ENCODE measurements around the gene GRIK3.

The GRIK3 gene

DNA sequence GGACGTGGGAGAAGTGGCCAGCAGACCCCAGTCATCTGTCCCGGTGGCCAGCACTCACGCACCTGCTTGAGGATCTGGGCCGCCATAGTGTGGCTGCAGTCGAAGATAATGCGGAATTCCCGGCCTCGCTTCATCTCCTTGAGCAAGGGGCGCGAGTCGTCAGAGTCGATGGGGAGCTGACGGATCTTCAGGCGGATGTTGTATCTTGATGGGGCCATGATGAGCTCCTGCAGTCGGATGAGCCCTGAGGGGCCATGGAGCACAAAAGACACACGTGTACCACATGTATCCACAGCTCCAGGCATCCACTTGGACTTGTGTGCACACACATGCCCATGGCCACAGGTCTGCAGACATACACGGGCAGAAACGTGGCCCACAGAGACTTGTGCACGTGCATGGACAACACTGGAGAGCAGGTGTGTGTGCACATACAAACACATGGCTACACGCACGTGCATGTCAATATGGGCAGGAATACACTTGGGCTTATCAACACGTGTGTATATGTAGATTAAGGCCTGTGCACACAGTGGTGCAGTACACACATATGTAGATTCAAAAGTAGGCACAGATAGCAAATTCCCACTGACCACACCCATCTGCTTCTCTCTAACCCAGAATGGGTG lies 162.1 kb downstream of the GRIK3 start:
- no peak overlapping the region for H3K4ac ChIP-seq (ENCODE audit: low read depth in 1 of 2, low read length in 2 of 2)
- no peak overlapping the region for H2BK120ac ChIP-seq (ENCODE audit: low read depth, low read length)
- H2BK15ac ChIP-seq (ENCODE audit: low read depth, poor library complexity, severe bottlenecking): no peak overlapping the region
- 84% methylated on average over 22 of the region's 22 CpGs for WGBS
- no peaks in the 10 kb centered on the region for H3K27me3 ChIP-seq (ENCODE audit: control insufficient read depth in 1 of 2, insufficient read depth in 1 of 2, low read length in 2 of 2)
- no peak overlapping the region for H2BK12ac ChIP-seq (ENCODE audit: low read length in 2 of 2)
- H3K4me2 ChIP-seq (ENCODE audit: low read length, poor library complexity, severe bottlenecking): no peak overlapping the region
- H3K9me3 ChIP-seq (ENCODE audit: control insufficient read depth, low read length): no peaks in the 10 kb centered on the region
- no peak overlapping the region for H2BK5ac ChIP-seq (ENCODE audit: low read depth, low read length, poor library complexity, severe bottlenecking)
- no peak overlapping the region for H3K9ac ChIP-seq (ENCODE audit: low read length)
- no peak for DNase-seq
- H3K14ac ChIP-seq (ENCODE audit: low read length in 2 of 2): no peak overlapping the region
- no peak overlapping the region for H3K18ac ChIP-seq (ENCODE audit: low read depth in 1 of 2, low read length in 2 of 2)
- H3K27ac ChIP-seq (ENCODE audit: low read length, poor library complexity, severe bottlenecking): no peak overlapping the region
- H4K8ac ChIP-seq (ENCODE audit: low read length): no peak overlapping the region
- no peak overlapping the region for H3K23ac ChIP-seq (ENCODE audit: low read length in 2 of 2)
- H3K36me3 ChIP-seq (ENCODE audit: control insufficient read depth in 1 of 2, insufficient read depth in 2 of 2, low read depth in 1 of 2, low read length in 2 of 2): no peaks in the 10 kb centered on the region
- H3K4me3 ChIP-seq (ENCODE audit: insufficient read depth in 1 of 2, low read depth in 1 of 2, low read length in 2 of 2): no peak overlapping the region
- H3K4me1 ChIP-seq (ENCODE audit: control insufficient read depth, insufficient read depth, low read depth, low read length): no peaks in the 10 kb centered on the region
- no peak overlapping the region for H2AFZ ChIP-seq (ENCODE audit: low read depth, low read length)
- H3K79me1 ChIP-seq (replicated peaks; ENCODE audit: low read length, poor library complexity, severe bottlenecking): no peaks in the 10 kb centered on the region
- H2AK5ac ChIP-seq (ENCODE audit: low read length, severe bottlenecking): no peak overlapping the region
- no peak overlapping the region for H4K91ac ChIP-seq (ENCODE audit: low read length)

DNA sequence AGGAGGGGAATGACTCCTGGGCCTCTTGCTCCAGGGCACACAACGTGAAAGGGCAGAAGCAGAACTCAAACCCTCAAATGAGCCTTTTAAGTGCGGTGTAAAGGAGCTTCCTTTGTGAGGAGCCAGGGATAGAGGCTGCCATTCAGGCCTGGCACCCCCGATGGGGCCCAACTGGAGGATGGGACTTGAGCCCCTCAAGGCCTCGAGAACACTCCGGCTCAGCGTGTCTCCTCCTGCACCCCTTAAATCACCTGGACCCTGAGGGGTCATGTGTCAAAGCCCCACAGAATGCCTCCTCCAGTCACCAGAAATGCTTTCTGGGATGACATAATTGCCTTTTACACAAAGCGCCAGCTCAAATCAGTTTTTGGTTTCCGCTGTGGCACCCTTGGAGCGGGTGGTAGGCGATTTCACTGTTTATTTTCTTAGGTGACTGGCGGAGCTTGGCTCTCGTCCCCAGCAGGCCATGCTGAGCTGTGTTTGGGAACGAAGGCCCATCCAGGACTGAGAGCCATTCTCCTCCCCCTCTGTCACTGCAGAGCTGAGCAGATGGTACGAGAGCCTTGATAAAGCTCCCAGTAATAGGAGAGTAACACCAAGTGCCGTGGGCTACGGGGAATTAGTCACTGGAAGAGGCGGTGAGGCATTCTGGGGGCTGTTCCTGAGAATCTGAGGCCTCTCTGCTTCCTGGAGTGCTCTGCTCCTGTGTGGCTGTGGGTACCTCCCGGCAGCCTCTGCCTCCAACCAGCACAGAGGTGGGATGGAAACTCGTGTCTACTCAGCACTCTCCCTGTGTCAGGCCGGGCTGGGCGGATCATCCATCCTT lies 163.0 kb downstream of the GRIK3 start:
- Histone ChIP-seq H3K4me2 (ENCODE audit: low read length, poor library complexity, severe bottlenecking) (no peak overlapping the region), H3K4me1 (ENCODE audit: control insufficient read depth, insufficient read depth, low read depth, low read length) (no peaks in the 10 kb centered on the region), H2BK5ac (ENCODE audit: low read depth, low read length, poor library complexity, severe bottlenecking) (no peak overlapping the region), H3K23ac (ENCODE audit: low read length in 2 of 2) (no peak overlapping the region), H3K14ac (ENCODE audit: low read length in 2 of 2) (no peak overlapping the region), H3K79me1 (replicated peaks; ENCODE audit: low read length, poor library complexity, severe bottlenecking) (no peaks in the 10 kb centered on the region), H2BK12ac (ENCODE audit: low read length in 2 of 2) (no peak overlapping the region), H3K27me3 (ENCODE audit: control insufficient read depth in 1 of 2, insufficient read depth in 1 of 2, low read length in 2 of 2) (no peaks in the 10 kb centered on the region), H2AK5ac (ENCODE audit: low read length, severe bottlenecking) (no peak overlapping the region), H3K18ac (ENCODE audit: low read depth in 1 of 2, low read length in 2 of 2) (no peak overlapping the region), H3K4me3 (ENCODE audit: insufficient read depth in 1 of 2, low read depth in 1 of 2, low read length in 2 of 2) (no peak overlapping the region), H3K27ac (ENCODE audit: low read length, poor library complexity, severe bottlenecking) (no peak overlapping the region), H4K91ac (ENCODE audit: low read length) (no peak overlapping the region), H2BK15ac (ENCODE audit: low read depth, poor library complexity, severe bottlenecking) (no peak overlapping the region), H2AFZ (ENCODE audit: low read depth, low read length) (no peak overlapping the region), H4K8ac (ENCODE audit: low read length) (no peak overlapping the region), H3K9ac (ENCODE audit: low read length) (no peak overlapping the region), H3K4ac (ENCODE audit: low read depth in 1 of 2, low read length in 2 of 2) (no peak overlapping the region), H3K36me3 (ENCODE audit: control insufficient read depth in 1 of 2, insufficient read depth in 2 of 2, low read depth in 1 of 2, low read length in 2 of 2) (no peaks in the 10 kb centered on the region), H2BK120ac (ENCODE audit: low read depth, low read length) (no peak overlapping the region), H3K9me3 (ENCODE audit: control insufficient read depth, low read length) (no peaks in the 10 kb centered on the region)
- no peak for DNase-seq
- WGBS: 70% methylated on average over 20 of the region's 21 CpGs

DNA sequence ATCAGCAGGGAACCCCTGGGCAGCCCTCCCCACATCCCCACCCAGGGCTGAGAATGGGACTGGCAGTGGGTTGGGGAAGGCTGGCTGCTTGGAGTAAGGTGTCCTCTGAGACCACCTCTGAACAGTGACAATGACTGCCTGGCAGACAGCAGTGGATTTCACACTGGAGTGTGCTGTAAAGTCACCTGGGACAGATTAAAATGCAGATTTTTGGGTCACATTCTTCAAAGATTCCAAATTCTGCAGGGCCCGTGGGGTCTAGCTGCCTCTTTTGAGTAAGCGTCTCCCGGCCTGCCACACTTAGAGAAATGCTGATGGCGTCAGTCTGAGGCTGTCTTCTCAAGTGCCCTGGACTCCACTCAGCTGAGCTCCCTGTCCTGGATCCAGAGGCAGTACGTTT lies 164.5 kb downstream of the GRIK3 start:
- peak overlapping the region; percentile 22 for H4K91ac ChIP-seq (ENCODE audit: low read length)
- H3K9ac ChIP-seq (ENCODE audit: low read length): no peak overlapping the region
- H2BK120ac ChIP-seq (ENCODE audit: low read depth, low read length): no peak overlapping the region
- no peak overlapping the region for H3K4ac ChIP-seq (ENCODE audit: low read depth in 1 of 2, low read length in 2 of 2)
- no peak overlapping the region for H2BK12ac ChIP-seq (ENCODE audit: low read length in 2 of 2)
- H3K23ac ChIP-seq (ENCODE audit: low read length in 2 of 2): no peak overlapping the region
- H4K8ac ChIP-seq (ENCODE audit: low read length): no peak overlapping the region
- DNase-seq: no peak
- no peak overlapping the region for H2BK15ac ChIP-seq (ENCODE audit: low read depth, poor library complexity, severe bottlenecking)
- H3K27me3 ChIP-seq (ENCODE audit: control insufficient read depth in 1 of 2, insufficient read depth in 1 of 2, low read length in 2 of 2): no peaks in the 10 kb centered on the region
- H2AFZ ChIP-seq (ENCODE audit: low read depth, low read length): no peak overlapping the region
- no peak overlapping the region for H3K4me3 ChIP-seq (ENCODE audit: insufficient read depth in 1 of 2, low read depth in 1 of 2, low read length in 2 of 2)
- no peak overlapping the region for H2BK5ac ChIP-seq (ENCODE audit: low read depth, low read length, poor library complexity, severe bottlenecking)
- H3K27ac ChIP-seq (ENCODE audit: low read length, poor library complexity, severe bottlenecking): no peak overlapping the region
- 60% methylated on average over 5 of the region's 5 CpGs for WGBS
- H2AK5ac ChIP-seq (ENCODE audit: low read length, severe bottlenecking): no peak overlapping the region
- no peaks in the 10 kb centered on the region for H3K9me3 ChIP-seq (ENCODE audit: control insufficient read depth, low read length)
- no peaks in the 10 kb centered on the region for H3K36me3 ChIP-seq (ENCODE audit: control insufficient read depth in 1 of 2, insufficient read depth in 2 of 2, low read depth in 1 of 2, low read length in 2 of 2)
- H3K18ac ChIP-seq (ENCODE audit: low read depth in 1 of 2, low read length in 2 of 2): no peak overlapping the region
- H3K79me1 ChIP-seq (replicated peaks; ENCODE audit: low read length, poor library complexity, severe bottlenecking): no peaks in the 10 kb centered on the region
- H3K4me1 ChIP-seq (ENCODE audit: control insufficient read depth, insufficient read depth, low read depth, low read length): no peaks in the 10 kb centered on the region
- no peak overlapping the region for H3K4me2 ChIP-seq (ENCODE audit: low read length, poor library complexity, severe bottlenecking)
- H3K14ac ChIP-seq (ENCODE audit: low read length in 2 of 2): no peak overlapping the region

DNA sequence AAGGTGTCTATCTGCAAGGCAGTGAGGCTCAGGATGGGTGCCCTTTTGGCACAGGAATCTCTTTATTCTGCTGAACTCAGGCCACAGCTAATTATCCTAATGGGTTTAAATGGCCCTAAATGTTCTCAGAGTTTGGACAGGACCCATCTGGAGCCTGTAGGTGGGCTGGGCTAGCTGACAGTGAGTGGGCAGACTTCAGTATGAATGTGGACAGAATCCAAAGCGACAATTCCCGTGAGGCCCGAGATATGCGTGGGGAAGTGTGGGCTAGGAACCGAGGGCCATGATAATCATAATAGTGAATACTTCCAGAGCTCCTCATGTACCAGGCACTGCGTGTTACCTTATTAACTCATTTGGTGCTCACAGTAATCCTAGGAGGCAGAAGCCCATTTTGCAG lies 165.3 kb downstream of the GRIK3 start:
- Histone ChIP-seq H3K23ac (ENCODE audit: low read length in 2 of 2) (no peak overlapping the region), H3K27ac (ENCODE audit: low read length, poor library complexity, severe bottlenecking) (no peak overlapping the region), H2BK5ac (ENCODE audit: low read depth, low read length, poor library complexity, severe bottlenecking) (no peak overlapping the region), H3K9me3 (ENCODE audit: control insufficient read depth, low read length) (no peaks in the 10 kb centered on the region), H2BK120ac (ENCODE audit: low read depth, low read length) (no peak overlapping the region), H3K9ac (ENCODE audit: low read length) (no peak overlapping the region), H4K91ac (ENCODE audit: low read length) (no peak overlapping the region), H3K27me3 (ENCODE audit: control insufficient read depth in 1 of 2, insufficient read depth in 1 of 2, low read length in 2 of 2) (no peaks in the 10 kb centered on the region), H3K14ac (ENCODE audit: low read length in 2 of 2) (no peak overlapping the region), H2BK12ac (ENCODE audit: low read length in 2 of 2) (no peak overlapping the region), H3K4me2 (ENCODE audit: low read length, poor library complexity, severe bottlenecking) (no peak overlapping the region), H2AFZ (ENCODE audit: low read depth, low read length) (no peak overlapping the region), H2BK15ac (ENCODE audit: low read depth, poor library complexity, severe bottlenecking) (no peak overlapping the region), H3K18ac (ENCODE audit: low read depth in 1 of 2, low read length in 2 of 2) (no peak overlapping the region), H3K36me3 (ENCODE audit: control insufficient read depth in 1 of 2, insufficient read depth in 2 of 2, low read depth in 1 of 2, low read length in 2 of 2) (no peaks in the 10 kb centered on the region), H3K4me3 (ENCODE audit: insufficient read depth in 1 of 2, low read depth in 1 of 2, low read length in 2 of 2) (no peak overlapping the region), H3K79me1 (replicated peaks; ENCODE audit: low read length, poor library complexity, severe bottlenecking) (no peaks in the 10 kb centered on the region), H4K8ac (ENCODE audit: low read length) (no peak overlapping the region), H3K4ac (ENCODE audit: low read depth in 1 of 2, low read length in 2 of 2) (no peak overlapping the region), H3K4me1 (ENCODE audit: control insufficient read depth, insufficient read depth, low read depth, low read length) (no peaks in the 10 kb centered on the region), H2AK5ac (ENCODE audit: low read length, severe bottlenecking) (no peak overlapping the region)
- DNase-seq: no peak
- 72% methylated on average over 6 of the region's 6 CpGs for WGBS

All from mesenchymal stem cell (in vitro differentiated cells and primary cell).